SK-N-SH (cell line): ENCODE data around the gene HSD11B1L. TPM values are rescaled to one million over a fixed set of nuclear protein-coding genes. Genes with fewer than 3 reads are reported as not detected.
"Not testable (repeated sequence)": the region's sequence is repeated elsewhere in the genome, so short reads cannot be mapped to it uniquely, and the experiment has no call there.

Source experiments
- CTCF ChIA-PET: fragments of 300-600, 350-600 bp; formaldehyde crosslinking; extraction: SDS; loops from one replicate; lab custom pipeline; 2021; lab: Yijun Ruan, JAX
- POLR2A ChIA-PET: fragments of 350-600 bp; sonication (Branson Sonifier 250); formaldehyde crosslinking; extraction: SDS; loops from one replicate; lab custom pipeline; 2020; ENCODE audit warnings: antibody characterized with exemption, inconsistent platforms; lab: Yijun Ruan, JAX
- DNase-seq: peaks from one replicate; pipeline ENCODE4 v3.0.0; 2012
- H2AFZ ChIP-seq: fragments of 200-600 bp; sonication (generic); 2 replicates; pipeline ENCODE4 v1.8.1; 2016; ENCODE audit warnings: antibody characterized with exemption, mild to moderate bottlenecking, low read depth
- H3F3A ChIP-seq: fragments of 200-600 bp; sonication (generic); replicated peaks from 2 replicates; pipeline ENCODE3; 2016; ENCODE audit warnings: antibody characterized with exemption, mild to moderate bottlenecking; ENCODE audit not compliant: insufficient read depth
- H3K27ac ChIP-seq, 2 experiments: fragments of 200-500 bp in 1 of 2; fragments of 200-600 bp in 1 of 2; sonication (Bioruptor generic) in 1 of 2; sonication (generic), shearing (Covaris generic) in 1 of 2; 2 replicates each; pipeline versions ENCODE4 v1.5.1 to v1.6.1; 2014 to 2016; ENCODE audit warnings: low read depth in 2 of 2, inconsistent platforms in 1 of 2, low read length in 1 of 2, mild to moderate bottlenecking in 1 of 2, mixed read lengths in 1 of 2
- H3K27me3 ChIP-seq: fragments of 200-600 bp; sonication (generic), shearing (Covaris generic); 2 replicates; pipeline ENCODE4 v1.6.1; 2016; ENCODE audit warnings: mixed run types; ENCODE audit not compliant: insufficient read depth
- H3K36me3 ChIP-seq, 2 experiments: fragments of 200-500 bp in 1 of 2; fragments of 200-600 bp in 1 of 2; sonication (Bioruptor generic) in 1 of 2; sonication (generic) in 1 of 2; replicated peaks in 1 of 2; 2 replicates each; pipeline versions ENCODE3 to v1.5.1; 2014 to 2016; ENCODE audit warnings: low read length in 1 of 2, mild to moderate bottlenecking in 1 of 2; ENCODE audit not compliant: insufficient read depth in 2 of 2, control insufficient read depth in 1 of 2
- H3K4me1 ChIP-seq, 2 experiments: fragments of 200-500 bp in 1 of 2; fragments of 200-600 bp in 1 of 2; sonication (Bioruptor generic) in 1 of 2; sonication (generic), shearing (Covaris generic) in 1 of 2; 2 replicates each; pipeline versions ENCODE4 v1.5.1 to v1.6.1; 2014 to 2016; ENCODE audit warnings: low read depth in 1 of 2, low read length in 1 of 2, mixed run types in 1 of 2; ENCODE audit not compliant: insufficient read depth in 2 of 2, control insufficient read depth in 1 of 2
- H3K4me2 ChIP-seq: fragments of 200-600 bp; sonication (generic), shearing (Covaris generic); 2 replicates; pipeline ENCODE4 v1.6.1; 2017; ENCODE audit warnings: mixed run types
- H3K4me3 ChIP-seq, 2 experiments: fragments of 200-500 bp in 1 of 2; fragments of 200-600 bp in 1 of 2; sonication (Bioruptor generic) in 1 of 2; sonication (generic), shearing (Covaris generic) in 1 of 2; 2 replicates each; pipeline versions ENCODE4 v1.5.1 to v1.8.1; 2014 to 2016; ENCODE audit warnings: low read depth in 2 of 2, inconsistent platforms in 1 of 2, low read length in 1 of 2, mild to moderate bottlenecking in 1 of 2, mixed read lengths in 1 of 2, moderate library complexity in 1 of 2
- H3K79me2 ChIP-seq: fragments of 200-600 bp; sonication (generic); 2 replicates; pipeline ENCODE4 v1.8.1; 2017; ENCODE audit warnings: mild to moderate bottlenecking; ENCODE audit not compliant: insufficient read depth
- H3K9ac ChIP-seq: fragments of 200-600 bp; sonication (generic); 2 replicates; pipeline ENCODE4 v1.6.1; 2017; ENCODE audit warnings: mixed run types
- H3K9me2 ChIP-seq: fragments of 200-600 bp; sonication (generic); 2 replicates; pipeline ENCODE4 v1.6.1; 2017; ENCODE audit warnings: mixed run types
- H3K9me3 ChIP-seq: fragments of 200-600 bp; sonication (generic); 2 replicates; pipeline ENCODE4 v1.6.1; 2017; ENCODE audit warnings: mixed run types, mild to moderate bottlenecking, moderate library complexity
- H4K20me1 ChIP-seq: fragments of 200-600 bp; sonication (generic); 2 replicates; pipeline ENCODE4 v1.6.1; 2017; ENCODE audit warnings: mild to moderate bottlenecking, mixed run types; ENCODE audit not compliant: insufficient read depth
- CHD2 ChIP-seq: fragments of 150-350 bp; IDR thresholded peaks from 2 replicates; pipeline ENCODE4 v1.6.1; 2018; ENCODE audit warnings: low read length; ENCODE audit not compliant: partially characterized antibody
- EZH2phosphoT487 ChIP-seq: fragments of 200-600 bp; sonication (generic); IDR thresholded peaks from 2 replicates; pipeline ENCODE4 v1.6.1; 2017; ENCODE audit warnings: low read depth, mixed run types, mild to moderate bottlenecking, antibody characterized with exemption, moderate library complexity, borderline replicate concordance
- FOSL2 ChIP-seq: IDR thresholded peaks from 2 replicates; pipeline ENCODE4 v1.4.0; 2012; ENCODE audit warnings: low read depth, mild to moderate bottlenecking, moderate library complexity, borderline replicate concordance
- FOXJ3 ChIP-seq: sonication (generic); formaldehyde crosslinking; IDR thresholded peaks from 2 replicates; pipeline ENCODE4 v1.5.1; 2020; ENCODE audit warnings: mild to moderate bottlenecking, missing genetic modification reagents
- FOXM1 ChIP-seq: IDR thresholded peaks from 2 replicates; pipeline ENCODE4 v1.4.0; 2012; ENCODE audit warnings: low read depth, mild to moderate bottlenecking
- GABPA ChIP-seq: IDR thresholded peaks from 2 replicates; pipeline ENCODE4 v1.4.0; 2012; ENCODE audit warnings: low read depth, mild to moderate bottlenecking
- GATA2 ChIP-seq: sonication (generic); formaldehyde crosslinking; IDR thresholded peaks from 2 replicates; pipeline ENCODE4 v1.5.0; 2020; ENCODE audit warnings: mild to moderate bottlenecking, missing genetic modification reagents
- IRF3 ChIP-seq: fragments of 150-350 bp; IDR thresholded peaks from 2 replicates; pipeline ENCODE4 v1.6.1; 2016; ENCODE audit warnings: mild to moderate bottlenecking, low read depth, low read length
- MAX ChIP-seq: IDR thresholded peaks from 2 replicates; pipeline ENCODE4 v1.4.0; 2012; ENCODE audit warnings: low read depth
- MEF2A ChIP-seq: IDR thresholded peaks from 2 replicates; pipeline ENCODE4 v1.4.0; 2012; ENCODE audit warnings: low read depth, borderline replicate concordance
- NFIC ChIP-seq: IDR thresholded peaks from 2 replicates; pipeline ENCODE4 v1.4.0; 2012; ENCODE audit warnings: borderline replicate concordance
- RAD21 ChIP-seq: IDR thresholded peaks from 2 replicates; pipeline ENCODE4 v1.6.1; 2012; ENCODE audit warnings: mild to moderate bottlenecking, low read length
- SMC3 ChIP-seq: IDR thresholded peaks from 2 replicates; pipeline ENCODE4 v1.6.1; 2012; ENCODE audit warnings: low read depth, low read length, improper control_type of control experiment
- TAF1 ChIP-seq: IDR thresholded peaks from 2 replicates; pipeline ENCODE4 v1.6.1; 2012; ENCODE audit warnings: low read depth, mild to moderate bottlenecking, low read length, moderate library complexity, borderline replicate concordance
- USF1 ChIP-seq: IDR thresholded peaks from 2 replicates; pipeline ENCODE4 v1.4.0; 2012; ENCODE audit warnings: low read depth, borderline replicate concordance
- YY1 ChIP-seq: IDR thresholded peaks from 2 replicates; pipeline ENCODE4 v1.4.0; 2012; ENCODE audit warnings: low read depth, mild to moderate bottlenecking
- WGBS: methylation state at CpG from one replicate; pipeline ENCODE4 v1.1.6; 2017; ENCODE audit warnings: low lambda C conversion rate; 5-methylcytosine and 5-hydroxymethylcytosine counted together
- polyA plus RNA-seq, 3 experiments: library from polyadenylated mRNA; depleted of rRNA; stranded (reverse); fragments of >200 nt; gene quantifications; 2 replicates each; pipeline ENCODE4 v1.2.3, GENCODE V29; 2012

HSD11B1L gene
- polyA plus RNA-seq, 1 of the 3 experiments (the other 2 are of a cell fraction) = 53.3 TPM

- H3K4me1 ChIP-seq = peaks cover 0 to 15% of the 10 kb centered on the region in 2 experiments; a peak in 1 of 4 replicates
- H3K4me2 ChIP-seq = peak overlapping the region; percentile 85; the same call in 1 of the 2 replicates
- H3F3A ChIP-seq = peaks cover 37% of the 10 kb centered on the region
- H4K20me1 ChIP-seq = peaks cover 24% of the 10 kb centered on the region
- H3K4me3 ChIP-seq = peak overlapping the region in 1 of 2 experiments; percentile 68; a peak in 2 of 4 replicates
- H3K27me3 ChIP-seq = no peaks in the 10 kb centered on the region
- DNase-seq = peak; percentile 40
- no peaks in the 10 kb centered on the region for H3K9me2 ChIP-seq
- H3K9ac ChIP-seq = no peak overlapping the region
- TF ChIP-seq USF1 (no peak), MAX (no peak), FOSL2 (no peak), FOXJ3 (no peak), YY1 (no peak), SMC3 (no peak), GATA2 (CRISPR knock-in tag) (no peak), IRF3 (no peak), GABPA (no peak), TAF1 (no peak), EZH2phosphoT487 (no peak), CHD2 (no peak), NFIC (no peak), MEF2A (no peak), FOXM1 (no peak), RAD21 (no peak)
- TF ChIP-seq, all 33 proteins: peak for 0
- H3K36me3 ChIP-seq = peaks cover 3 to 10% of the 10 kb centered on the region in 2 experiments
- 95% methylated on average over 27 of the region's 76 CpGs for WGBS
- CTCF ChIA-PET = interaction anchor here (0.6 to 1.9 kb wide), 14 partner anchors 10 to 1417 kb away, joined by 3 to 14 read pairs (median 4); partner anchors contain the start of genes CATSPERD, LONP1, SAFB and SAFB2
- H3K27ac ChIP-seq = no peak overlapping the region; a peak in 1 of 4 replicates
- no peaks in the 10 kb centered on the region for H3K9me3 ChIP-seq
- POLR2A ChIA-PET = interaction anchor here (0.6 to 1.0 kb wide), 2 partner anchors 27 to 65 kb away, joined by 3 read pairs; partner anchors contain the start of genes SAFB and SAFB2
- no peak overlapping the region for H2AFZ ChIP-seq
- peaks cover 25% of the 10 kb centered on the region for H3K79me2 ChIP-seq
These were observed 6.8 kb downstream of the HSD11B1L start for GRCh38 chr19:5687360-5688198.

GRCh38 chr19:5688262-5688881 lies 7.5 kb downstream of the HSD11B1L start:
- H3K9me3 ChIP-seq, H3K9me2 ChIP-seq, H3K27ac ChIP-seq, H3K4me2 ChIP-seq, H3K4me3 ChIP-seq, DNase-seq, H3K27me3 ChIP-seq, H2AFZ ChIP-seq, H3K9ac ChIP-seq, POLR2A ChIA-PET: not testable (repeated sequence)
- WGBS = 91% methylated on average over 13 of the region's 13 CpGs
- Histone ChIP-seq H3K4me1 (peaks cover 0 to 23% of the 10 kb centered on the region in 2 experiments; a peak in 1 of 4 replicates), H3K36me3 (peaks cover 4 to 17% of the 10 kb centered on the region in 2 experiments), H4K20me1 (peaks cover 32% of the 10 kb centered on the region), H3F3A (peaks cover 41% of the 10 kb centered on the region), H3K79me2 (peaks cover 33% of the 10 kb centered on the region)
- CTCF ChIA-PET = interaction anchor here (0.6 to 3.8 kb wide), 11 partner anchors 9 to 1417 kb away, joined by 3 to 31 read pairs (median 4); partner anchors contain the start of genes CATSPERD and LONP1
